ENCODE results near the gene USE1.

The USE1 gene

GRCh38 chr19:17235971-17236777 lies 21.0 kb downstream of the USE1 start:
- FAIRE-seq = no peak

- no peak for FAIRE-seq
Observed at GRCh38 chr19:17236811-17237543, 21.8 kb downstream of the USE1 start.

- no peak for FAIRE-seq
Observed at GRCh38 chr19:17237747-17238706, 22.9 kb downstream of the USE1 start.

GRCh38 chr19:17240062-17240752 lies 25.1 kb downstream of the USE1 start:
- no peak for FAIRE-seq

- no peak for FAIRE-seq
Observed at GRCh38 chr19:17240826-17241399, 25.8 kb downstream of the USE1 start.

GRCh38 chr19:17242431-17243208 lies 27.5 kb downstream of the USE1 start:
- no peak for FAIRE-seq

- FAIRE-seq = no peak
Observed at GRCh38 chr19:17243211-17243829, 28.2 kb downstream of the USE1 start.

- FAIRE-seq = no peak
Observed at GRCh38 chr19:17243830-17244617, 28.9 kb downstream of the USE1 start.

GRCh38 chr19:17244618-17245534 lies 29.7 kb downstream of the USE1 start:
- FAIRE-seq = no peak

GRCh38 chr19:17245535-17245984 lies 30.4 kb downstream of the USE1 start, which contains the start of gene NR2F6:
Gene NR2F6, minus strand, starts transcription at chr19:17245919. Its CDS starts 699 bp downstream, at chr19:17245220.
- FAIRE-seq = no peak

- FAIRE-seq = no peak
Observed at GRCh38 chr19:17246681-17247425, 31.7 kb downstream of the USE1 start.

- no peak for FAIRE-seq
Observed at GRCh38 chr19:17248011-17248776, 33.0 kb downstream of the USE1 start.

GRCh38 chr19:17249887-17250548 lies 34.9 kb downstream of the USE1 start:
- FAIRE-seq = no peak

GRCh38 chr19:17254636-17255035 lies 39.5 kb downstream of the USE1 start:
- FAIRE-seq = no peak

- no peak for FAIRE-seq
Observed at GRCh38 chr19:17255150-17255621, 40.0 kb downstream of the USE1 start.

GRCh38 chr19:17256130-17256529 lies 41.0 kb downstream of the USE1 start:
- no peak for FAIRE-seq
